Measurements from ENCODE around the gene HEXIM2.

- TF ChIP-seq CTCF (IDR thresholded peaks at IDR 0.05) (no peak), POLR2AphosphoS5 (IDR thresholded peaks at IDR 0.05) (no peak), POLR2A (IDR thresholded peaks at IDR 0.05) (no peak)
Observed at GRCh38 chr17:45201457-45201856, 39.8 kb downstream of the HEXIM2 start.
